ENCODE results near the gene SYN1. TPM values are rescaled to one million over a fixed set of nuclear protein-coding genes. Genes with fewer than 3 reads are reported as not detected.

SYN1 gene
- total RNA-seq, 1 experiment from 2014 or later: not detected

DNA sequence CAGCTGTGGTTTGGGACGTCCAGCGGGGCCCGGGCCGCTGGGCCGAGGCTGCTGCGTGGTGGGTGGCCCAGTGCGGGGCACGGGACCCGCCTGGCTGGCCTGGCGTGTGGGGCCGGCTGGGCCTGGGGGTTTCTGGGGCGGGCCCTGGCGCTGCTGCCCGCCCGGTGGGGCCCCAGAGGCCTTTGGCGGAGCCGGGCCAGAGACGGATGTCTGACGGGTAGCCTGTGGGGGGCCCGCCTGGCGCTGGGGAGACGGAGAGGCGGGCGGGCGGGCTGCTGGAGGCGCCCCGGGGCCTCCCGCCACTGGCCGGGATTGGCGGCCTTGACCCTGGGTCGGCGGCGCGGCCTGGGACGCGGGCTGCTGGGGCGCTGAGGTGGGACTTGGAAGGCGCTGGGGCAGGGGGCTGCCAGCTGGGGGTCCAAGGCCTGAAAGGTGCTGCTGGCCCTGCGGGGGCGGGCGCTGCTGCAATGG, 45.5 kb downstream of the SYN1 start:
- no peak for DNase-seq (ENCODE audit: low spot score)

DNA sequence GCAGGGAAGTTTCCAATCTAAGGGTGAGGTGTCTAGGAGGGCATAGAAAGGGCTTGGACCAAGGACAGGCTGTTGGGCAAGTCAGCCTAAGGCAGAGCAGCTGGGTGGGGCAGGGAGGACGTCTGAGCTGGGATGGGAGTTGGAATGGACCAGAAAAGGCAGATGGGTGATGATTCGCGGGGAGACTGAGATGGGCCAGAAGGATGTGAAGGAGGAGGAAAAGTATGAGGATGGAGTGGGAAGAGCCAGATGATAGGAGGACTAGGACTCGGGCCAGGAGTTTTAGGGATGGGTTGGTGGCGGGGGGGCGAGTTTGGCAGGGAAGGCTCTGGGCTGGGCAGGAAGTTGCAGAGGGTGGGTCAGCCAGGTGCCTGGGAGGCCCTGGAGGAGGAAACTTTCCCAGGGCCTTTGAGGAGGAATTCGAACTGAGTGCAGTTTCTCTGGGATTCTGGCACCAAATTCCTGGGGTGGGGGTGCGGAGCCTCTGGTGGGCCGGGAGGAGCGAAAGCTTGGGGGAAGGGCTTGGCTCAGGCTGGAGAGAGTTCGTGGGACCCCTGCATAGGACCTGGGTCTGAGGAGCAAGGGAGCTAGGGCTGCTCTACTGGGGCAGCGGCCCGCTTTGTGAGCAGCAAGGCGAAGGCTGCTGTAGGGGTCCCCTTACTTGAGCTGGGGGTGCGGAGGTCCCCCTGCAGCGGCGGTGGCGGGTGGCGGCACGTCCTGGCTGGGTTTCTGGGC, 46.1 kb downstream of the SYN1 start:
- no peak for DNase-seq (ENCODE audit: low spot score)

- DNase-seq (ENCODE audit: low spot score): no peak
These were observed 46.8 kb downstream of the SYN1 start for GRCh38 chrX:47572773-47573340.

DNA sequence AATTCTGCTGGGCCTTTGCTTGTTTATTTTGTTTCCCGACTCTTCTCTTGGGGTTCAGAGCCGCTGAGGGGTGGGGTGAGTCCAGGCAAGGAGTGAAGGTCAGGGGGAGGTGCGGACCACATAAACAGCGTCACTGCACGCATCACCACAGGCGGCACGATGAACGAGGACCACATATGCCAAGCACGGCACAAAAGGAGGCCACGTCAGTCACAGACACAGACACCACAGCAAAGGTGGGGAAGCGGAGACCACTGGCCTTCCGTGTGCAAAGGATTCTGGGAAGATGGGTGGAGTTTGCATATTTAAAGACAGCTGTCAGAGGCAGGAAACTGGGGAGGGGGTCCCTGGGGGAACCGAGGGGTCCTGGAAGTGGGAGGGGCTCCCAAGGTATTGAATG, 47.8 kb downstream of the SYN1 start:
- no peak for DNase-seq (ENCODE audit: low spot score)

GRCh38 chrX:47571215-47571614, 48.4 kb downstream of the SYN1 start:
- DNase-seq (ENCODE audit: low spot score): no peak

DNA sequence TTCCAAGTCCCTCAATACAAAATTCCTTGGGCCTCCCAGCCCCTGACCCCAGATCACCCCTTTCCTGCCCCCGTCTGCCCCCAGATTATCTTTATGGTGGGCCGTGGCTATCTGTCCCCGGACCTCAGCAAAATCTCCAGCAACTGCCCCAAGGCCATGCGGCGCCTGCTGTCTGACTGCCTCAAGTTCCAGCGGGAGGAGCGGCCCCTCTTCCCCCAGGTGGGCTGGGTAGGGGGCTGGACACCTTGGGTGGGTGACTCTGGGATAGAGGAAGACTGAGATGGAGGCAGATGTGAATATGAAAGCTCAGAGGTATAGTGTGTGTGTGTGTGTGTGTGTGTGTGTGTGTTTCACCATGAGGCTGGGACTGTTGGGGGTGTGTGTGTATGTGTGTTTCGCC, 48.9 kb downstream of the SYN1 start:
- DNase-seq (ENCODE audit: low spot score): no peak

DNA sequence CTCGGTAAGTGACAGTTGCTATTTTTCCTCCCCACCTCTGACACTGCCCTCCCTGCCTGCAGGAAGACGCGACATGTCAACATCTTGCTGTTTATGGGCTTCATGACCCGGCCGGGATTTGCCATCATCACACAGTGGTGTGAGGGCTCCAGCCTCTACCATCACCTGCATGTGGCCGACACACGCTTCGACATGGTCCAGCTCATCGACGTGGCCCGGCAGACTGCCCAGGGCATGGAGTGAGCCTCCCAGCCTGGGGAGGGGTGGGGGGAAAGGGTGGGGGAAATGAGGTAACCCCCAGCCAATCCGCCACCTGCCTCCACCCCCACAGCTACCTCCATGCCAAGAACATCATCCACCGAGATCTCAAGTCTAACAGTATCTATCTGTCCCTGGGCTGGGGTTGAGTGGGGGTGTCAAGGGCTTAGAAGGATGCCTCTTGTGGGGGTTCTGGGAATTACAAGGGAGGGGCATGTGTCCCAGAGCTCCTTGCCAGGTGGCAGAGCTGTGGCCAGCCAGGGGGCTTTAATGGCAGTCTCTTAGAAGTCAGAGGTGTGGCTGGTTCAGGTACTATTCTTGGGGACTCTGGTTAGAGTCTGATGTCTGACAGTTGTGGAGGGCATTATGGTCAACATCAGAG, 50.9 kb downstream of the SYN1 start:
- no peak for DNase-seq (ENCODE audit: low spot score)

GRCh38 chrX:47566841-47567240, 52.8 kb downstream of the SYN1 start:
- DNase-seq (ENCODE audit: low spot score): no peak

DNA sequence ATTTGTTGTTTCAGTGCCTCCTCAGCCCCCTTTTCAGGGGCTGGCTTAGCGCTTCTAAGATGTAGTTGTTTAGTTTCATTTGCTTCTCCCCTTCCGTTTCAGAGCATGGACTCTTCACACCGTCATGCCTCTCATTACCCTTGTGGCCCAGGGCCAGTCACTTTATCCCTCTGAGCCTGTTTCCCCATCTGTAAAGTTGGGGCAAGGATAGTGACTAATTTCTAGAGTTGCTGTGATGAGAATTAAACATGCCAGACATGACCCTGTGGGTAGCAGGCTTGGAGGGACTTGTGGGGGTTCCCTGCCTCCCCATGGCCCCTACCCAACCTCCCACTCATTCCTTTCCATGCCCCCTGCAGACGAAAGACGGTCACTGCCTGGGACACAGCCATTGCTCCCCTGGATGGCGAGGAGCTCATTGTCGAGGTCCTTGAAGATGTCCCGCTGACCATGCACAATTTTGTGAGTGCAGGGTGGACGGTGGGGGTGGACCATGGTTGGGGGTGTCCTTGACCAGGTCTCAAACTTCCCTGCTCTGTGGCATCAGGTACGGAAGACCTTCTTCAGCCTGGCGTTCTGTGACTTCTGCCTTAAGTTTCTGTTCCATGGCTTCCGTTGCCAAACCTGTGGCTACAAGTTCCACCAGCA, 55.1 kb downstream of the SYN1 start:
- DNase-seq (ENCODE audit: low spot score): no peak

- no peak for DNase-seq (ENCODE audit: low spot score)
These were observed 55.8 kb downstream of the SYN1 start for GRCh38 chrX:47563801-47564315.

- no peak for DNase-seq (ENCODE audit: low spot score)
These were observed 56.9 kb downstream of the SYN1 start for GRCh38 chrX:47562615-47563243.

- no peak for DNase-seq (ENCODE audit: low spot score)
These were observed 58.0 kb downstream of the SYN1 start for GRCh38 chrX:47561659-47562151.

- peak; percentile 99 for DNase-seq (ENCODE audit: low spot score)
These were observed 58.6 kb downstream of the SYN1 start, which contains the start of gene ARAF for GRCh38 chrX:47560934-47561658. ARAF (plus strand) TSS chrX:47561205; CDS start chrX:47562968, 1,763 bp downstream.

DNA sequence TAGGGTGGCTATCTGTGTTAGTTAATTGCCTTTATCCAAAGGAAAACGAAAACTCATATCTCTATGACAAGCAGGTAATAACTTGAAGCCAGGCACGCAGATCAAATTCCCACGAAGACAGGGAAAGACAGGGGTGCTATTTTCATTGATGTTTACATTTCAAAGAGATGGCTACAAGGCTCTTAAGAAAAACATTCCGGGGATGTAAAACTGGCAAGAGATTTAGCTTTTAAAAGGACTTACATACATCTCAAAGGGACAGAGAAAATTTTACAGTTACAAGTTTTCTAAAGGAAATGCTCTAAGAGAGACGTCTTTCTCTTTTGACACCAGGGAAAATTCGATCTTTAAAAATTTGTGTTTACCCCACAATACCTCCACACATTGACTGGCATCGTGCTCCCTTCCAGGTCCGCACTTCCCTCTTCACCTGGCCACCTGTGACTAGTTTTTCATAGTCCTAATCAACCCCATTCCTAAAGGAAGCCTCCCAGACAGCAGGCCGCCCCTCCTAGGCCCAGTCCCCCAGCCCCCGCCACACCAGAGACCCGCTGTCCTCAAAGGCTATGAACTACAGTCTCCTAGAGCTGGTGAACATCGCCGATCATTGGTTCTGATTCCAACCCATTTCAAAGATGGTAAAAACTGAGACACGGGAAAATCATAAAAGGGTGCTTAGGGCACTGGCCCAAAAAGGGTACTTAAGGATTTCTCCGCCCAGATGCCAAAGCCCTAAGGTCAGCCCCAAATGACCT, 59.3 kb downstream of the SYN1 start:
- DNase-seq (ENCODE audit: low spot score): no peak

GRCh38 chrX:47558436-47558835, 61.2 kb downstream of the SYN1 start:
- DNase-seq (ENCODE audit: low spot score): no peak

DNA sequence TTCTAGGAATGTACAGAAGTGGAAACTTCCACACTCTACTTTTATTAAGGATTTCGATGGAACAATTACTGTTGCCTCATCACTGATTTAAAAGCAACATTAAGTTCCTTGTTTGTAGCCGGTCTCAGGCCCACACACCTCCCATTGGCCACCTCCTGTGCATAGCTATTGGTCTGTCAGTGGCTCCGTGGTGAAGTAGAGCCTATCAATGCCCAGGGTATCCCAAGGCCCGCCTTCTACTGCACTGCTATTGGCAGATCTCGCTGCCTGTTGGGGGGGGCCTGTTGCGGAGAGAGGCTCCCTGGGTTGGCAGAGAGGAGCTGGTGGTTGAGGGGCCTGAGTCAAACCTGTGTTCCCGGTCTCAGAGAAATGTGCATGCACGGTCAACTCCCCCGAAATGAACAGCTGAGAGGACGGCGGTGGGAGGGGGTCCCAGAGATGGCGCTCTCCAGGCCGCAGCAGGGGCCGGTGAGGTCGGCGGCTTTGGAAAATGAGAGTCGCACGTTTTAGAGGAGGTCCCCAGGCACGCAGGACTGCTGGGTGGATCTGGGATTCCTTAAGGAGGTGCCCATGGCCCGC, 63.5 kb downstream of the SYN1 start:
- peak; percentile 94 for DNase-seq (ENCODE audit: low spot score)

DNA sequence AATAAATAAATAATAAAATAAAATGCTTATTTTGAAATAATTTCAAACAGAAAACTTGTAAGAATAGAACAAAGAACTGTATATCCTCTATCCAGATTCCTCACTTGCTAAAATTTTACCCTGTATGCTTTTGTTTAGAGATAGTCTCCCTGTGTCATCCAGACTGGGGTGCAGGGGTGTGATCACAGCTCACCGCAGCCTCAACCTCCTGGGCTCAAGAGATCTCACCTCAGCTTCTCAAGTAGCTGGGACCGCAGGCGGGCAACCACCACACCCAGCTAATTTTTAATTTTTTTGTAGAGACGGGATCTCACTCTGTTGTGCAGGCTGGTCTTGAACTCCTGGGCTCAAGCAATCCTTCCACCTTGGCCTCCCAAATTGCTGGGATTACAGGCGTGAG, 76.2 kb downstream of the SYN1 start:
- DNase-seq (ENCODE audit: low spot score): no peak

GRCh38 chrX:47540754-47541538, 78.7 kb downstream of the SYN1 start:
- peak; percentile 92 for DNase-seq (ENCODE audit: low spot score)

GRCh38 chrX:47539860-47540259, 79.8 kb downstream of the SYN1 start:
- no peak for DNase-seq (ENCODE audit: low spot score)

Measured in H4 (cell line).